GM13976 (cell line): ENCODE measurements around the gene ZNF662.

Experiments used
- DNase-seq: peaks from one replicate; pipeline ENCODE4 v3.0.0; 2012; ENCODE audit warnings: low spot score
- CTCF ChIP-seq: IDR thresholded peaks from 2 replicates; pipeline ENCODE4 v1.5.1; 2012; ENCODE audit warnings: borderline replicate concordance, mild to moderate bottlenecking; ENCODE audit not compliant: insufficient read depth; ENCODE audit errors: extremely low read depth, missing control alignments, control extremely low read depth
- in situ Hi-C: fragments of 300-500 bp; cut with MboI; formaldehyde crosslinking; loops from one replicate; pipeline ENCODE4 v1.12.0; 2022; ENCODE audit warnings: low sequenced_read_pairs, mixed read lengths, inconsistent platforms; ENCODE audit not compliant: unreplicated experiment

Gene ZNF662

GRCh38 chr3:42871592-42872196 is 34.2 kb upstream of the ZNF662 start:
- DNase-seq: no peak
- in situ Hi-C loops: no loop called here
- no peak for TF ChIP-seq CTCF

- TF ChIP-seq CTCF: no peak
- in situ Hi-C loops: no loop called here
Observed at GRCh38 chr3:42872718-42873117, 33.2 kb upstream of the ZNF662 start.

GRCh38 chr3:42873221-42873982 is 32.5 kb upstream of the ZNF662 start:
- DNase-seq: no peak
- in situ Hi-C loops: no loop called here
- TF ChIP-seq CTCF: no peak

More at GRCh38 chr3:42872718-42873117, 33.2 kb upstream of the ZNF662 start:
- DNase-seq: no peak

GRCh38 chr3:42874749-42875148 is 31.2 kb upstream of the ZNF662 start:
- TF ChIP-seq CTCF: no peak
- DNase-seq: no peak
- in situ Hi-C loops: no loop called here

- in situ Hi-C loops: no loop called here
- DNase-seq: no peak
- no peak for TF ChIP-seq CTCF
Observed at GRCh38 chr3:42875325-42876151, 30.4 kb upstream of the ZNF662 start, which contains the start of gene CYP8B1. CYP8B1 (minus strand) TSS chr3:42875879; CDS start chr3:42875816, 63 bp downstream.

- no peak for DNase-seq
- TF ChIP-seq CTCF: no peak
- in situ Hi-C loops: no loop called here
Observed at GRCh38 chr3:42876401-42876800, 29.5 kb upstream of the ZNF662 start.
